ENCODE data around the gene CLEC14A.

The CLEC14A gene

GRCh38 chr14:38233218-38233617 is 22.7 kb downstream of the CLEC14A start:
- TF ChIP-seq CTCF (IDR thresholded peaks at IDR 0.05; ENCODE audit: control insufficient read depth, insufficient read depth, low read depth, low read length, missing control alignments) = no peak
- DNase-seq (ENCODE audit: low read depth) = no peak
- no peak overlapping the region for H3K4me3 ChIP-seq (ENCODE audit: control insufficient read depth, low read depth, low read length)

GRCh38 chr14:38226366-38226765 is 29.5 kb downstream of the CLEC14A start:
- DNase-seq (ENCODE audit: low read depth) = no peak
- no peak for TF ChIP-seq CTCF (IDR thresholded peaks at IDR 0.05; ENCODE audit: control insufficient read depth, insufficient read depth, low read depth, low read length, missing control alignments)
- no peak overlapping the region for H3K4me3 ChIP-seq (ENCODE audit: control insufficient read depth, low read depth, low read length)

GRCh38 chr14:38225946-38226345 is 29.9 kb downstream of the CLEC14A start:
- no peak for DNase-seq (ENCODE audit: low read depth)
- no peak for TF ChIP-seq CTCF (IDR thresholded peaks at IDR 0.05; ENCODE audit: control insufficient read depth, insufficient read depth, low read depth, low read length, missing control alignments)
- no peak overlapping the region for H3K4me3 ChIP-seq (ENCODE audit: control insufficient read depth, low read depth, low read length)

- TF ChIP-seq CTCF (IDR thresholded peaks at IDR 0.05; ENCODE audit: control insufficient read depth, insufficient read depth, low read depth, low read length, missing control alignments) = no peak
- H3K4me3 ChIP-seq (ENCODE audit: control insufficient read depth, low read depth, low read length) = no peak overlapping the region
- no peak for DNase-seq (ENCODE audit: low read depth)
Observed at GRCh38 chr14:38224338-38224737, 31.6 kb downstream of the CLEC14A start.

GRCh38 chr14:38221077-38221476 is 34.8 kb downstream of the CLEC14A start:
- no peak for DNase-seq (ENCODE audit: low read depth)
- H3K4me3 ChIP-seq (ENCODE audit: control insufficient read depth, low read depth, low read length) = no peak overlapping the region
- no peak for TF ChIP-seq CTCF (IDR thresholded peaks at IDR 0.05; ENCODE audit: control insufficient read depth, insufficient read depth, low read depth, low read length, missing control alignments)

- TF ChIP-seq CTCF (IDR thresholded peaks at IDR 0.05; ENCODE audit: control insufficient read depth, insufficient read depth, low read depth, low read length, missing control alignments) = no peak
- no peak overlapping the region for H3K4me3 ChIP-seq (ENCODE audit: control insufficient read depth, low read depth, low read length)
- DNase-seq (ENCODE audit: low read depth) = no peak
Observed at GRCh38 chr14:38217553-38217952, 38.3 kb downstream of the CLEC14A start.

GRCh38 chr14:38213001-38213400 is 42.9 kb downstream of the CLEC14A start:
- TF ChIP-seq CTCF (IDR thresholded peaks at IDR 0.05; ENCODE audit: control insufficient read depth, insufficient read depth, low read depth, low read length, missing control alignments) = no peak
- peak overlapping the region; percentile 84 for H3K4me3 ChIP-seq (ENCODE audit: control insufficient read depth, low read depth, low read length)

More at GRCh38 chr14:38213001-38213400, 42.9 kb downstream of the CLEC14A start:
- no peak for DNase-seq (ENCODE audit: low read depth)
